Breast epithelium (tissue), 4 donors: ENCODE results near the gene HOXB5. TPM values are rescaled to one million over a fixed set of nuclear protein-coding genes. Genes with fewer than 3 reads are reported as not detected.

Source experiments
- DNase-seq, 2 donors: peaks; one replicate each; pipeline ENCODE4 v3.0.0-alpha.2; 2019; ENCODE audit warnings: low spot score in 2 of 2
- H3K27ac ChIP-seq, 2 donors: fragments of 200-600 bp; sonication (generic) in 1 of 2; one replicate each; pipeline ENCODE4 v1.5.1; 2016 to 2019; ENCODE audit warnings: mild to moderate bottlenecking in 1 of 2
- H3K27me3 ChIP-seq, 2 donors: fragments of 200-600 bp; sonication (generic) in 1 of 2; one replicate each; pipeline versions ENCODE4 v1.5.1 to v1.6.0; 2017 to 2019; ENCODE audit warnings: control low read depth in 1 of 2, mild to moderate bottlenecking in 1 of 2
- H3K36me3 ChIP-seq: fragments of 200-600 bp; one replicate; pipeline ENCODE4 v1.5.1; 2019
- H3K4me1 ChIP-seq, 2 donors: fragments of 200-600 bp; sonication (generic); one replicate each; pipeline ENCODE4 v1.5.1; 2016 to 2019; ENCODE audit warnings: control low read depth in 1 of 2
- H3K4me3 ChIP-seq, 3 donors: fragments of 200-600 bp; sonication (generic); 1 replicate in 2 of 3; 2 replicates in 1 of 3; pipeline ENCODE4 v1.5.1; 2016 to 2019; ENCODE audit warnings: mild to moderate bottlenecking in 3 of 3, moderate library complexity in 2 of 3
- H3K9me3 ChIP-seq, 2 donors: fragments of 200-600 bp; sonication (generic) in 1 of 2; one replicate each; pipeline ENCODE4 v1.5.1; 2016 to 2019; ENCODE audit warnings: control low read depth in 1 of 2
- CTCF ChIP-seq, 3 donors: fragments of 450-650 bp; IDR thresholded peaks; one replicate each; pipeline ENCODE4 v1.5.1; 2016 to 2017; ENCODE audit warnings: antibody characterized with exemption in 3 of 3, mild to moderate bottlenecking in 3 of 3, moderate library complexity in 3 of 3
- POLR2A ChIP-seq: fragments of 450-650 bp; IDR thresholded peaks from one replicate; pipeline ENCODE4 v1.6.1; 2016; ENCODE audit warnings: antibody characterized with exemption, mild to moderate bottlenecking, moderate library complexity
- POLR2AphosphoS5 ChIP-seq, 3 donors: sonication (generic); formaldehyde crosslinking; IDR thresholded peaks; one replicate each; pipeline ENCODE4 v1.6.1; 2017; ENCODE audit warnings: antibody characterized with exemption in 3 of 3
- intact Hi-C: fragments of 100-400 bp; cut with DNase I; formaldehyde crosslinking; loops from one replicate; pipeline ENCODE4 v1.15.1; 2023; ENCODE audit warnings: low total_unique reads
- total RNA-seq, 3 donors: library from RNA; depleted of rRNA; stranded (reverse); fragments of >200 nt; gene quantifications; one replicate each; pipeline ENCODE4 v1.1.0, GENCODE V29; 2016

The HOXB5 gene
- total RNA-seq, 3 donors from 2014 or later, result 0.44 to 2.0 (median 1.4) TPM

DNA sequence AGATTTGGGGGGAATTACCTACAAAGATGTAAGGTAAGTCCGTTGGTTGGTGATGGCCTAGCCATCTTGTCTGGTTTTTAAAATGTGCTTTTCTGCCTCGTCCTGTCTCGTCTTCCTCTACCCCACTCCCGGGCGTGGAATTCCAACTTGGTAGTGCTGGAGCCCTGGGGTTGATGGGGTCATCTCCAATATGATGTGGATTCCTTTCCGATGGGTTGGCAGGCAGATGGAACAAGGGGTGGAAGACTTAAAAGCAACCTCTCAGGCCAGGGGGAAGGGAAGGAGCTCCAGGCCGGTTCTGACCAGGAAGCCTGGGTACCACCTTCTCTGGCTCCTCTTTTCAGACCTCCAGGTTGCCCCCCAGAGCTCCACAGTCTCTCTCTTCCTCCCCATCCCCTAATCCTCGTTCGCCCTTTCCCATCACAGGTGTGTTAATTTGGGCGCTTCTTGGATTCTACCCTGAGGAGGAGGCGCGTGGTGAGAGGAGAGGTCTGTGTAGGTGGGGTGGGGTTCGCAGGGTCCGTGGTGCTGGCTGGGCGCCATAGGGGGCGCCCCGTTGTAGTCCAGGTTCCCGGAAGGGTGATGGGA is 43.6 kb downstream of the HOXB5 start:
- Histone ChIP-seq H3K4me1 (no peaks in the 10 kb centered on the region), H3K36me3 (no peaks in the 10 kb centered on the region), H3K9me3 (no peaks in the 10 kb centered on the region), H3K4me3 (no peak overlapping the region), H3K27me3 (peaks cover 0 to 3% of the 10 kb centered on the region in 2 donors), H3K27ac (peak overlapping the region in 1 of 2 donors; percentile 59)
- DNase-seq, result no peak
- TF ChIP-seq POLR2A (no peak), POLR2AphosphoS5 (IDR thresholded peaks at IDR 0.05) (no peak), CTCF (IDR thresholded peaks at IDR 0.05) (no peak)
- intact Hi-C loops, result no loop called here

DNA sequence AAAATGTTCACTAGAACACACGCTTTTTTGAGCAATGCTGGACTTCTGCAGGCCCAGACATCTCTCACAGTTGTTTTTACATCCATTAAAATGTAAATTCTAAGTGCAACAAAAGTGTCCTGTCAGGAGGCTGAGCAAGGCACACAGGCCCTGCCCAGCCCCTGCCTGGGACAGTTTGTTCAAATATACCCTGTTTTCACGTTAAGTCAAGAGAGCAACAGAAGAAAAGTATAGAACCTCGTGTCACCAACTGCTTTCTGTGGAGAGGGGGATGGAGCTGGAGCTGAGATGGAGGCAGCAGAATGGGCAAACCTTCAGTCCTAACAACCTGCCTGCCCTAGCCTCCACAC is 44.3 kb downstream of the HOXB5 start:
- intact Hi-C loops, result no loop called here
- Histone ChIP-seq H3K27me3 (peaks cover 0 to 3% of the 10 kb centered on the region in 2 donors), H3K36me3 (no peaks in the 10 kb centered on the region), H3K9me3 (no peaks in the 10 kb centered on the region), H3K4me3 (no peak overlapping the region), H3K27ac (no peak overlapping the region), H3K4me1 (no peaks in the 10 kb centered on the region)
- no peak for DNase-seq
- no peak for TF ChIP-seq POLR2A
- TF ChIP-seq CTCF (IDR thresholded peaks at IDR 0.05), result no peak
- no peak for TF ChIP-seq POLR2AphosphoS5 (IDR thresholded peaks at IDR 0.05)

- Histone ChIP-seq H3K27me3 (peaks cover 0 to 3% of the 10 kb centered on the region in 2 donors), H3K27ac (peak overlapping the region; percentile 70 to 82), H3K36me3 (no peaks in the 10 kb centered on the region), H3K9me3 (no peaks in the 10 kb centered on the region), H3K4me3 (no peak overlapping the region), H3K4me1 (peaks cover 0 to 2% of the 10 kb centered on the region in 2 donors)
- DNase-seq, result no peak
- intact Hi-C loops, result no loop called here
- TF ChIP-seq POLR2A, result no peak
- TF ChIP-seq POLR2AphosphoS5 (IDR thresholded peaks at IDR 0.05), result no peak
- TF ChIP-seq CTCF (IDR thresholded peaks at IDR 0.05), result no peak
Observed at GRCh38 chr17:48548523-48549280, 44.9 kb downstream of the HOXB5 start.

DNA sequence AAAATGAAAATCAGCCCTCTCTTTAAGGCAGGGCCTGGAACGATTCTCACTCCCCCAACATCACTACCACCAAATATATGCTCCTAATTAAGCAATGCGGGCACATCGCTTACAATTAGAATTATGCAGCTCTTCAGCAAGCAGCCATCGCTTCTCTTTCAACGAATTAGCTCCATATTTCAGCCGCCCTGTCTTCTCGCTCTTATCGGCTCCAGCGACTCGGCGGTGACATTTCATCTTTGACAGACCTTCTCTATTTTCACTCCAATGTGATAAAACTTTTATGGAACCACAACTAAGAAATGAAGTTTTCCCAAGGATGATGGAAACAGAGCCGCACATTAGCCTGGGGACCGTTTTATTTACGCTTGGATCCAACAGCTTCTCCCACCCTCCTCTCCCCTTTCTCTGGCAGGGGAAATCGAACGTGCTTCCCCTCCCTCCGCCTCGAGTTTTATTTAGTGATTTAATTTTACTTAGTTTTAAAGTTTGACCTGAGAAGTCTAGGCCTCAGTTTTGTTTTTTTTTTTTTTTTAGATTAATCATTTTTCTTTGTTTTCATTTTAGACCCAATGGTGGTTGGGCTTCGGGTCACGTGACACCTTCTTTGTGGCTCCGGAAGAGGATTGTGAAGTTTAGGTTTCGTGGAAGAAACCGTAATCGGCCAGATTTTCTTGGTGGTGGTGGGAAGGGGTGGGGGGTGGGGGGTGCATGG is 45.6 kb downstream of the HOXB5 start:
- peak overlapping the region; percentile 5 to 49 (median 10) for H3K4me3 ChIP-seq
- no peak for TF ChIP-seq POLR2AphosphoS5 (IDR thresholded peaks at IDR 0.05)
- no peak for TF ChIP-seq CTCF (IDR thresholded peaks at IDR 0.05)
- no peak for TF ChIP-seq POLR2A
- intact Hi-C loops, result no loop called here
- no peak for DNase-seq
- no peaks in the 10 kb centered on the region for H3K36me3 ChIP-seq
- peaks cover 0 to 6% of the 10 kb centered on the region in 2 donors for H3K27me3 ChIP-seq
- peak overlapping the region; percentile 70 to 97 for H3K27ac ChIP-seq
- H3K4me1 ChIP-seq, result peaks cover 0 to 3% of the 10 kb centered on the region in 2 donors
- H3K9me3 ChIP-seq, result no peaks in the 10 kb centered on the region
